AG04450 (cell line): ENCODE measurements around the gene TXNIP. TPM values are rescaled to one million over a fixed set of nuclear protein-coding genes. Genes with fewer than 3 reads are reported as not detected.

ENCODE experiments used
- CTCF ChIA-PET: fragments of 300-600, 350-600 bp; formaldehyde crosslinking; extraction: SDS; loops from one replicate; lab custom pipeline; 2022; ENCODE audit warnings: antibody characterized with exemption, inconsistent platforms; lab: Charles Lee
- POLR2A ChIA-PET: fragments of 350-600 bp; formaldehyde crosslinking; extraction: SDS; loops from one replicate; lab custom pipeline; 2021; ENCODE audit warnings: antibody characterized with exemption, inconsistent platforms; lab: Yijun Ruan, JAX
- DNase-seq: peaks from one replicate; pipeline ENCODE4 v3.0.0-alpha.2; 2011; ENCODE audit warnings: low read depth, low spot score
- H3K27ac ChIP-seq: one replicate; pipeline ENCODE4 v1.5.1; 2012; ENCODE audit warnings: low read depth, low read length, control low read depth
- H3K27me3 ChIP-seq: one replicate; pipeline ENCODE4 v1.6.0; 2012; ENCODE audit warnings: low read length; ENCODE audit not compliant: control insufficient read depth, insufficient read depth
- H3K4me3 ChIP-seq: 2 replicates; pipeline ENCODE4 v1.5.1; 2011; ENCODE audit warnings: mild to moderate bottlenecking, low read depth, low read length, control low read depth
- H3K9me3 ChIP-seq: 2 replicates; pipeline ENCODE4 v1.5.1; 2012; ENCODE audit warnings: low read length; ENCODE audit not compliant: control insufficient read depth, insufficient read depth
- CTCF ChIP-seq: IDR thresholded peaks from 2 replicates; pipeline ENCODE4 v1.5.1; 2011; ENCODE audit warnings: low read depth, low read length, control low read depth, inconsistent platforms
- polyA minus RNA-seq: library from RNA; depleted of rRNA, polyadenylated mRNA; stranded (reverse); fragments of >200 nt; gene quantifications from 2 replicates; pipeline ENCODE4 v1.2.3, GENCODE V29; 2011; rRNA and poly(A)+ RNA removed
- polyA plus RNA-seq: library from polyadenylated mRNA; depleted of rRNA; stranded (reverse); fragments of >200 nt; gene quantifications from 2 replicates; pipeline ENCODE4 v1.2.3, GENCODE V29; 2011; rRNA removed

The TXNIP gene
- polyA plus RNA-seq (156 and 229 TPM in 2 replicates), polyA minus RNA-seq (235 and 252 TPM in 2 replicates)

GRCh38 chr1:145996433-145997015 is at the start of gene TXNIP:
TXNIP (minus strand) TSS chr1:145996579; CDS start chr1:145996266, 313 bp downstream.
- ChIA-PET CTCF (interaction anchor here (0.9 to 1.4 kb wide), 3 partner anchors 11 to 35 kb away, joined by 4 to 6 read pairs (median 5); no protein-coding TSS in a partner anchor), POLR2A (interaction anchor here (0.8 to 2.4 kb wide), 4 partner anchors 10 to 36 kb away, joined by 3 to 8 read pairs (median 6); partner anchors contain the start of genes ANKRD34A and POLR3GL)
- Histone ChIP-seq H3K4me3 (peak within 1 kb of the TSS; percentile 96), H3K9me3 (no peaks in the 10 kb centered on the region), H3K27ac (peak within 1 kb of the TSS; percentile 54), H3K27me3 (no peaks in the 10 kb centered on the region)
- no peak for TF ChIP-seq CTCF
- DNase-seq, result peak; percentile 91

GRCh38 chr1:146039844-146040194 is 43.4 kb upstream of the TXNIP start:
- Histone ChIP-seq H3K9me3 (no peaks in the 10 kb centered on the region), H3K4me3 (no peak overlapping the region), H3K27me3 (no peaks in the 10 kb centered on the region), H3K27ac (no peak overlapping the region)
- DNase-seq, result no peak
- CTCF ChIA-PET, result interaction anchor here (0.6 kb wide), 1 partner anchor 26 kb away, joined by 5 read pairs; no protein-coding TSS in a partner anchor
- POLR2A ChIA-PET, result interaction anchor here (1.1 to 5.9 kb wide), 2 partner anchors 11 to 82 kb away, joined by 4 to 71 read pairs; partner anchors contain the start of gene LIX1L
- no peak for TF ChIP-seq CTCF

GRCh38 chr1:146036965-146037646 is 40.7 kb upstream of the TXNIP start:
- peak; percentile 78 for DNase-seq
- Histone ChIP-seq H3K27ac (peak overlapping the region; percentile 83), H3K4me3 (peak overlapping the region; percentile 85), H3K27me3 (no peaks in the 10 kb centered on the region), H3K9me3 (no peaks in the 10 kb centered on the region)
- no peak for TF ChIP-seq CTCF
- ChIA-PET POLR2A (interaction anchor here (1.0 to 5.9 kb wide), 3 partner anchors 14 to 178 kb away, joined by 4 to 71 read pairs (median 12); partner anchors contain the start of gene PIAS3), CTCF (interaction anchor here (0.8 to 5.4 kb wide), 2 partner anchors 12 to 59 kb away, joined by 3 to 26 read pairs; no protein-coding TSS in a partner anchor)

- no peak for DNase-seq
- Histone ChIP-seq H3K4me3 (peak overlapping the region; percentile 59), H3K9me3 (no peaks in the 10 kb centered on the region), H3K27ac (no peak overlapping the region), H3K27me3 (no peaks in the 10 kb centered on the region)
- TF ChIP-seq CTCF, result no peak
- CTCF ChIA-PET, result interaction anchor here (0.8 to 5.4 kb wide), 2 partner anchors 12 to 58 kb away, joined by 3 to 26 read pairs; no protein-coding TSS in a partner anchor
- POLR2A ChIA-PET, result interaction anchor here (5.9 kb wide), 1 partner anchor 15 kb away, joined by 71 read pairs; no protein-coding TSS in a partner anchor
Observed at GRCh38 chr1:146036241-146036964, 40.0 kb upstream of the TXNIP start.
